Stimulated activated naive CD8-positive, alpha-beta T cell treated with anti-CD3 and anti-CD28 coated beads, Interleukin-15, Interleukin-2, amounts not matched to agents 100 ng/mL and 50 ng/mL, for 24 hours (primary cell): Measurements from ENCODE around the gene ST8SIA5.

Experiments used
- H3K27ac Mint-ChIP-seq: one replicate; pipeline ENCODE4 v1.8.0; 2021; ENCODE audit warnings: mild to moderate bottlenecking, mixed read lengths
- H3K27me3 Mint-ChIP-seq: one replicate; pipeline ENCODE4 v1.8.0; 2021; ENCODE audit warnings: mixed read lengths
- H3K36me3 Mint-ChIP-seq: one replicate; pipeline ENCODE4 v1.8.0; 2021; ENCODE audit warnings: low read depth, mixed read lengths
- H3K4me1 Mint-ChIP-seq: one replicate; pipeline ENCODE4 v1.8.0; 2021; ENCODE audit warnings: low read depth, mixed read lengths
- H3K4me3 Mint-ChIP-seq: one replicate; pipeline ENCODE4 v1.8.0; 2021; ENCODE audit warnings: mild to moderate bottlenecking, mixed read lengths
- H3K9me3 Mint-ChIP-seq: one replicate; pipeline ENCODE4 v1.8.0; 2021; ENCODE audit warnings: mixed read lengths

The ST8SIA5 gene

DNA sequence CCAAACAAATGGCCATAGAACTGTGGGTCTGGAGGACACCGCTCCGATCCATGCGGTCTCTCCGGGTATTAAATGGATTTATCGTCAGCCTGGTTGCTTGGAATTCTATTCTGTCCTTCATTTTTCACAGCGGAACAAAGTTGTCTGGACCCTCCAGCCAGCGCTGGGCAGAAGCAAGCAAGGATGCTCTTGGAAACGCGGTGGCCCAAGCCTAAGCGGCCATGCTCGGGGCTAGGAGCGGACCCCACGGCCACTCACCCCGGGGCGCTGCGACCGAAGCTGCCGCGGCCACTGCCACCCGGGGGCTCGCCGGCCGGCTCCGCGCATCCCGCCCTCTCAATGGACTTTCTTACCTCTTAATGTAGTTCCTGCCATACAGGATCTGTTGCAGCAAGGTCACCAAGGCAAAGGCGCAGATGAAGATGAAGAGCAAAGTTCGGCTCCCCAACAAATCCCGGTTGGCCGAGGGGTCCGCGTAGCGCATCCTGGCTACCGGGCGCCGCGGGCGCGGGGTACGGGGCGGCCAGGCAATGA is 761 bp downstream of the ST8SIA5 start:
- Mint-ChIP-seq H3K27me3 (peaks cover 67% of the 10 kb centered on the region), H3K9me3 (peaks cover 4% of the 10 kb centered on the region), H3K4me1 (peaks cover 25% of the 10 kb centered on the region), H3K4me3 (peak overlapping the region; percentile 17), H3K27ac (no peak overlapping the region), H3K36me3 (no peaks in the 10 kb centered on the region)

DNA sequence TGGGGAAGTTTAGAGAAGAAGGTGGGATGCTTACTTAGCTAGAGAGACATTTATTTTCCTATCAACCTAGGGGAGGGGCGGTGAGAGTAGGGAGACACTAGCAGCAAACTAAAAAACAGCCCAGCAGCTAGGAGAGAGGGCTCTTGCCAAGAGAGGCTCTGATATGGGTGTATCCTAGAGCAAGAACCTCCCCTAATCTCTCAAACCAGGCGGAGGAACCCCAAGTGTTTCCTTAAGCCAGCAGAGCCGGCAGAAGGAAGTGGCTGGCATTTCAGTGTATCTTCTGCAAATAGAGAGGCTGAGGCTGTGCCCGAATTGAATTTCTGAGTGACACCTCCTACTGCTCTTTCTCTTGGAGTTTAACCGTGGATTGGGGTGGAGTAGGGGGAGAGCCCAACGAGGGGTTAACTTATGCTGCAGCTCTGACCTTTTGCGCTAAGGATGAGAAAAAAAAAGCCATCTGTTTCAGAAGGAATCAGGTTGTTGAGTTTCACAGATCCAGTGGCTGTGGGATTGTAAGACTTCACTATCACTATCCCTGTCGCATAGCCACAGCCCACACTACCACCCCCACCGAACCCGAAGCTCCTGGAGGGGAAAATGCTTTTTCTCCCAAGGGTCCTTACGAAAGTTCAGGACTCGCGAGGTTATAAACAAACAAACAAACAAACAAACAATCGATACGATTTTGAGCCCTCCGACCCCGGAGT is 1.4 kb downstream of the ST8SIA5 start:
- Mint-ChIP-seq H3K36me3 (no peaks in the 10 kb centered on the region), H3K4me3 (peak overlapping the region; percentile 17), H3K9me3 (peaks cover 4% of the 10 kb centered on the region), H3K4me1 (peaks cover 25% of the 10 kb centered on the region), H3K27me3 (peaks cover 67% of the 10 kb centered on the region), H3K27ac (no peak overlapping the region)

DNA sequence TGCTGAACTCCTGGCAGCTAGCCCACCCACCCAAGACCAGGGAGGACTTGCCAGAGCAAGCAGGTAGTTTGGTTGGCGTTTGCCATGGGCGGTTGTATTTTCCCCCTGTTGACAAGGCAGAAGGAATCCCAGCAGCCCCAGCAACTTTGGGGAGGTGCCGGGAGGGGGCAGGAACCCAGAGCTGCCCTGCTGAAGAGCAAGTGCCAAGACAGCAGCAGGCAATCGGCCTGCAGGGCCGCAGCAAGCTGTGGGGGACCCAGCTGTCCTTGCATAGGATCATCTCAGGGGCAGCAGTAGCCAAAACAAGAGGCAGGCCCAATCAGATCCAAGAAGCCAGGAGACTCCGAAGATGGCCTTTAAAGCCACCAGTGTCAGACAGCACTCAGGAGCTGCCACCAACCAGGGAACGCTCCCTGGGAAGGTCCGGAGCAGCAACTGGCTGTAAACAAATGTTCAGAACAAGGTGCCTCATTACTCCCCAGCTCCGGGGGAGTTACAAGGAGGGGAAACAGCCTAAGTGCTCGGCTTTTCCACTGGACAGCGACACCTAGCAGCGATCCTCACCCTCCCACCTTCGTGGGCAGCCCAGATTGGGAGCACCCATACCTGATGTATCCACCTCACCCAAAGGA is 2.1 kb downstream of the ST8SIA5 start:
- no peaks in the 10 kb centered on the region for H3K36me3 Mint-ChIP-seq
- no peak overlapping the region for H3K4me3 Mint-ChIP-seq
- H3K4me1 Mint-ChIP-seq, result peaks cover 25% of the 10 kb centered on the region
- no peak overlapping the region for H3K27ac Mint-ChIP-seq
- peaks cover 4% of the 10 kb centered on the region for H3K9me3 Mint-ChIP-seq
- peaks cover 65% of the 10 kb centered on the region for H3K27me3 Mint-ChIP-seq

DNA sequence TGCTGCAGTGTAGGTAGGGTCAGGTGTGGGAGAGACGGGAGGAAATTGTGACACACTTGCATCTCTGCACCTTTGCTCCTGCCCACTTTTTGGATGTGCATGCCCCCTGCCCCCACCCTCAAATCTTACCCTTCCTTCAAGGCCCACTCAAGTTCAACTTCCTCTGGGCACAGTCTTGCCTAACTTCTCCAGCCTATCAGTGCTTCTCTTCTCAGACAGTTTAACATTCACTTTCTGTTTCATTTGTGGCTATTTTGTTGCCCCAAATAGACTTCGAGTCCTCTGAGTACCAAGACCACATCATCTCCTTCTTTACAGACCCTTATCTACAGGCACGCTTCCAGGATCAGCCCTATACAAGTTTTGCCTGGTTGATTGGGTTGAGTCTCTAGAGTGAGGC is 2.7 kb downstream of the ST8SIA5 start:
- Mint-ChIP-seq H3K4me1 (peaks cover 25% of the 10 kb centered on the region), H3K27me3 (peaks cover 59% of the 10 kb centered on the region), H3K4me3 (no peak overlapping the region), H3K27ac (no peak overlapping the region), H3K9me3 (peaks cover 4% of the 10 kb centered on the region), H3K36me3 (no peaks in the 10 kb centered on the region)

DNA sequence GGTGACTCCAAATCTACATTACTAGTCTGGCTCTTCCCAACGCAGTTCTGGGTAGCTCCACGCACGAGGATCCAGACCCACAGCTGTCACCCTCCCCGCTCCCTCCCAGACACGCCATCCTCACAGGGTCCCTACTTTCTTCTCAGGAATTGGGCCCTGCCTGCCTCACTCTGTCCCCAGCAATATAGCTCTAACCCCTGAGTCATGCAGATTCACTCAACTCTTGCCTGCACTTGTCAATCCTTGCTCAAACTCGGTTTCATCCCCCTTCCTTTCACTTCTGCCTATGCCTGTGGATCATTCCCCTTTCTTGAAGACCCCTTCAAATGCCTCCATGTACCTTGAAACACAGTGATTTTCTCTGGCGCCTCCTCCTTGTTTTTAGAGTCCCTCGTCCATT is 5.0 kb downstream of the ST8SIA5 start:
- Mint-ChIP-seq H3K36me3 (no peaks in the 10 kb centered on the region), H3K27ac (no peak overlapping the region), H3K27me3 (peaks cover 43% of the 10 kb centered on the region), H3K4me1 (peaks cover 19% of the 10 kb centered on the region), H3K4me3 (no peak overlapping the region), H3K9me3 (peaks cover 4% of the 10 kb centered on the region)

DNA sequence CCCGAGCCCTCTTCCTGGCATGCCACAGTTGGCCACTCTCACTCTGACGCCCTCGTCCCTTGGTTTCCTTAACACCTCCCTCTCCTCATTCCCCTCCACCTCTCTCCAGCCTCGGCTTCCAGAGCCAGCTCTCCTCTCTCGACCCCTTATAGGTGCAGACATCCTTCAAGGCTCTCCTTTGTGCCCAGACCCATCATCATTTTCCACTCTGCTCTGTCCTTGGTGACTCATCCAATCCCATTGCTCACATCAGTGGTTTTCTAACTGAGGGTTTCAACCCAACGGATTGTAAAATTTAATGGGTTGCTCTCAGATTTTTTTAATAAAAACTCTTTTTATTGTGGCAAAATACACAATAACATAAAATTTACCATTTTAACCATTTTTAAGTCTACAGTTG is 6.2 kb downstream of the ST8SIA5 start:
- H3K9me3 Mint-ChIP-seq, result peaks cover 4% of the 10 kb centered on the region
- H3K27me3 Mint-ChIP-seq, result peaks cover 46% of the 10 kb centered on the region
- peaks cover 14% of the 10 kb centered on the region for H3K4me1 Mint-ChIP-seq
- H3K27ac Mint-ChIP-seq, result no peak overlapping the region
- H3K4me3 Mint-ChIP-seq, result no peak overlapping the region
- no peaks in the 10 kb centered on the region for H3K36me3 Mint-ChIP-seq

DNA sequence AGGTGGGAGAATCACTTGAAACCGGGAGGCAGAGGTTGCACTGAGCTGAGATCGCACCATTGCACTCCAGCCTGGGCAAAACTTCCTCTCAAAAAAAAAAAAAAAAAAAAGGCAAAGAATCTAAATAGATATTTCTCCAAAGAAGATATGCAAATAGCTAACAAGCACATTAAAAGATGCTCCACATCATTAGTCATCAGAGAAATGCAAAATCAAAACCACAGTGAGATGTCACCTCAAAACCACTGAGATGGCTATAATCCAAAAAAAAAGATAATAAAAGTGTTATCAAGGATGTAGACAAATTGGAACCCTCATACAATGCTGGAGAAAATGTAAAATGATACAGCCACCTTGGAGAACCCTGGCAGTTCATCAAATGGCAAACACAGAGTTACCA is 8.4 kb downstream of the ST8SIA5 start:
- H3K4me1 Mint-ChIP-seq, result no peaks in the 10 kb centered on the region
- H3K4me3 Mint-ChIP-seq, result no peak overlapping the region
- no peaks in the 10 kb centered on the region for H3K36me3 Mint-ChIP-seq
- peaks cover 45% of the 10 kb centered on the region for H3K27me3 Mint-ChIP-seq
- peaks cover 4% of the 10 kb centered on the region for H3K9me3 Mint-ChIP-seq
- no peak overlapping the region for H3K27ac Mint-ChIP-seq

DNA sequence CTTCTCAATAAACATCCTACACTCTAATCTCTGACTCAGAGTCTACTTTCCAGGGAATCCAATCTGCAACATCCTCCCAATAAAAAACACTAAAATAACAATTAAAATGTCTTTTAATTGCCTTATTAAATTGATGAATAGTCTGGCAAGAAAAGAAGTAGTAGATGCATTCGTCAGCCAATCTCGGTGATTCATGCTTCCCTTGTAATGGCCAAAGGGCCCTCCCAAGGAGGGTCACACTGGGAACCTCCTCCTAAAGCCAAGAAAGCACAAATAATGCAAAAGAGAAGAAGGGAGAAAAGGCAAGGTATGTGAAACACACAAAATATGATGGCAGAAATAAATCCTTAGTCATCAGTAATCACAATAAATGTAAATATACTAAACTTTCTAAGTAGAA is 16.8 kb downstream of the ST8SIA5 start:
- Mint-ChIP-seq H3K9me3 (peaks cover 10% of the 10 kb centered on the region), H3K4me3 (no peak overlapping the region), H3K27ac (no peak overlapping the region), H3K36me3 (no peaks in the 10 kb centered on the region), H3K4me1 (no peaks in the 10 kb centered on the region), H3K27me3 (peaks cover 50% of the 10 kb centered on the region)

DNA sequence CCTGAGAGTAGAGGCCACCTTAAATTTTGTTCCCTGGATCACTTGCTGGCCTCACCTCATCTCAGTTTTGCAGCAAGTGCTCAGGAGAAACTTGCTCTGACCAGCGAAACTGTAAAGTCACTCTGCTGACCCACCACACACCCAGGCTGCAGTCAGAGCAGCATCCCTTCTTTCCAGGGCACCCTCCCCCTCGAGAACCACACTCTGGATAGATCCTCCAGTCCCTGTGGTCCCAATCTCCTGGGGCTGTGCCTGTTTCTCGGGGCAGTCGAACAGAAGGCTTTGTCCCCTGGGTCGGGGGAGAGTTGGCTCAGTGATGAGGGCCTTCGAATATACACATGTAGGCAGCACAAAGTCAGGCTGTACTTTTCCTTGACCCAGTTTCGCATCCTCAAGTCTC is 18.4 kb downstream of the ST8SIA5 start:
- Mint-ChIP-seq H3K27ac (no peak overlapping the region), H3K4me1 (no peaks in the 10 kb centered on the region), H3K27me3 (peaks cover 36% of the 10 kb centered on the region), H3K36me3 (no peaks in the 10 kb centered on the region), H3K4me3 (no peak overlapping the region), H3K9me3 (peaks cover 10% of the 10 kb centered on the region)

DNA sequence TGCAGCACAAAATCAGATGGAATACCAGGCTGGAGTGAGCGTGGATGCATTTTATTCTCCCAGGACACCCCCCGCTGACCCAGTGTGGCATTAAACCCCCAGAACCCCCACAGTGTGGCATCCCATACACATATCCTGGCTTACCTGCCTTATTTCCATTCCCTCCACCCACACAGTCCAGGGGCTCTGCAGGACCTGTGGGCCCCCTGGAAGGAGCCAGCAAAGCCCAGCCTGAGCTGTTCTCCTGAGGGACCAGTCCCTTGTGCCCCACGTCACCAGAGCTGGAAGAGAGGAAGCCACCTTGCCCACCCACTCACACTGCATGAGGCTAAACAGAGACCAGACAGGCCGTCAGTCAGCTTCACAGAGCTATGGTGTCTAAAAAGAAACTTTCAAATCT is 20.1 kb downstream of the ST8SIA5 start:
- H3K27ac Mint-ChIP-seq, result no peak overlapping the region
- H3K27me3 Mint-ChIP-seq, result peaks cover 23% of the 10 kb centered on the region

DNA sequence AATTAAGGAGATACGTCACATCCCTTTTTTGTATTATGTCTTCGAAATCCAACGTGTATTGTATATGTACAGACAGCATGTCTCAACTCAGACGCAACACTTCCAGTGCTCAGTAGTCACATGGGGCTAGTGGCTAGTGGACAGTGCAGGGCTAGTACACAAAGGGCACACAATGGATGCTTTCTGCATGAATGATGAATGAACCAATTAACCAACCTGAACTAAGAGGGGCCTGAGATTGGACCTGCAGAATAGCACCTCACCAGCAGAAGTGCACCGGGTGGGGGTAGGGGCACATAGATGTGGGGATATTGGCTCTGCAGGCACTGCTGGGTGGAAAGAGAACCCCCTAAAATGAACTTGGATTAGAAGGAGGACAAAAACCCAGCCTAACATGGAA is 20.7 kb downstream of the ST8SIA5 start:
- no peak overlapping the region for H3K27ac Mint-ChIP-seq
- peaks cover 19% of the 10 kb centered on the region for H3K27me3 Mint-ChIP-seq
- H3K4me1 Mint-ChIP-seq, result no peaks in the 10 kb centered on the region
- no peaks in the 10 kb centered on the region for H3K36me3 Mint-ChIP-seq
- peaks cover 6% of the 10 kb centered on the region for H3K9me3 Mint-ChIP-seq
- H3K4me3 Mint-ChIP-seq, result no peak overlapping the region

More for the DNA sequence above, 20.1 kb downstream of the ST8SIA5 start:
- H3K4me1 Mint-ChIP-seq, result no peaks in the 10 kb centered on the region
- peaks cover 6% of the 10 kb centered on the region for H3K9me3 Mint-ChIP-seq
- no peaks in the 10 kb centered on the region for H3K36me3 Mint-ChIP-seq
- H3K4me3 Mint-ChIP-seq, result no peak overlapping the region

DNA sequence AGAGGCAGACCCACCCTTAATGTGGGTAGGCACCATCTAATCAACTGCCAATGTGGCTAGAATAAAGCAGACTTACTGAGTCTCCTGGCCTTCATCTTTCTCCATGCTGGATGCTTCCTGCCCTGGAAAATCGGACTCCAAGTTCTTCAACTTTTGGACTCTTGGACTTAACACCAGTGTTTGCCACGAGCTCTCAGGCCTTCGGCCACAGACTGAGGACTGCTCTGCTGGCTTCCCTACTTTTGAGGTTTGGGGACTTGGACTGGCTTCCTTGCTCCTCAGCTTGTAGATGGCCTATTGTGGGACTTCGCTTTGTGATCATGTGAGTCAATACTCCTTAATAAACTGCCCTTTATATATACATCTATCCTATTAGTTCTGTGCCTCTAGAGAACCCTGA is 21.9 kb downstream of the ST8SIA5 start:
- Mint-ChIP-seq H3K27ac (no peak overlapping the region), H3K4me3 (no peak overlapping the region), H3K4me1 (no peaks in the 10 kb centered on the region), H3K36me3 (no peaks in the 10 kb centered on the region), H3K27me3 (peaks cover 14% of the 10 kb centered on the region), H3K9me3 (peaks cover 9% of the 10 kb centered on the region)

DNA sequence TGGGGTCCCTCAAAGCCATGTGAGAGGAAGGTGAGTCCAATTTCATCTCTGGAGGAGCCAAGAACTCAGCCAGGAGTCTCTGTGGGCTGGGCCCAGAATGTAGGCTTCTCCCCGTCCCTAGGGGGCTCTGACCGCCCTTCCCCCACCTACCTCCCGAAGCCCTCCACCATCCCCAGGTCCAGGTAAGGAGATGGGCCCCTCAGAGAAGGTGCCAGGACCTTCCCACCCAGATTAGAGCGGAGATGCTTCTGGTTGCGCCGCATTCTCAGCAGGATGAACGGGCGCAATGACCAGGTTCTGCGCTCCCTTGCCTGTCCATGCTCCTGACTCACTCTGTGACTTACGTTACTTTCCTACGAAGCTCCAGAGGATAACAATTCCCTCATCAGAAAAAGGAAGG is 23.0 kb downstream of the ST8SIA5 start:
- Mint-ChIP-seq H3K36me3 (no peaks in the 10 kb centered on the region), H3K4me1 (no peaks in the 10 kb centered on the region), H3K27me3 (peaks cover 10% of the 10 kb centered on the region), H3K9me3 (peaks cover 16% of the 10 kb centered on the region), H3K4me3 (no peak overlapping the region), H3K27ac (no peak overlapping the region)

DNA sequence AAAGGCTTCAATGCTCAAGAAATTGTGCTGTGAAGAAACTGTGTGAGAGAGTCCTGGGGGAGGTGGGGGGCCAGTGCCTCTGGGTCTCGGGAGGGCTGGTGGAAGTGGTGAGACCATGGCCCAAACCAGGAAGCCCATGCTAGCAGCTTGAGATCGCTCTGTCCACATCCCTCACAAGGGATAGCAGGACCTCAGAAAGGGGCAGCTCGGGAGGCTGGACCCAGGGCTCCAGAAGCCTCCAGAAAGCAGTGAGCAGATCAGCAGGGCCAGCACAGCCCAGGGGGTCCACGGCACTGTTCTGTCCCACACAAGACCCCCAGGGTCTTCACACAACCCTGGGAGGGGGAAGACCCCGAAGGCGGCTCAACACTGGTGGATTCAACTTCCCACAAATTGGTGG is 24.1 kb downstream of the ST8SIA5 start:
- Mint-ChIP-seq H3K4me1 (no peaks in the 10 kb centered on the region), H3K36me3 (no peaks in the 10 kb centered on the region), H3K27ac (no peak overlapping the region), H3K4me3 (no peak overlapping the region), H3K9me3 (peaks cover 17% of the 10 kb centered on the region), H3K27me3 (peaks cover 6% of the 10 kb centered on the region)

DNA sequence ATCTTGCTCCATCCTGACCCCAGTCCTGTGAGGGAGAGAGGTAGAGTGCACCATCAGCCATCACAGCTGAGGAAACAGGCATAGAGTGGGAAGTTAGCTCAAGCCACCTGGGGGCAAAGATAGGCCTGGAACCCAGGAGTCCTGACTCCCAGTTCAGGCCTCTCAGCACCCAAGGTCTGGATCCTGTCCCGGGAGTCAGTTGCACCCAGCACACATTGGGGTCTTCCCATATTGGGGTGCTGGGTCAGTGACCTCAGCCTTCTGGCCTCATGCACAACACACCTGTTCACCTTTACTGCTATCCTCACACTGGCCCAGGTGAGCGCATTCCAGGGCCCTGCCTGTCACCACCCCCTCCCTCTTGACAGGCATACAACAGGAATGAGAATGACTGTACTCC is 24.7 kb downstream of the ST8SIA5 start:
- H3K4me3 Mint-ChIP-seq, result no peak overlapping the region
- no peaks in the 10 kb centered on the region for H3K4me1 Mint-ChIP-seq
- H3K9me3 Mint-ChIP-seq, result peaks cover 17% of the 10 kb centered on the region
- no peaks in the 10 kb centered on the region for H3K36me3 Mint-ChIP-seq
- no peak overlapping the region for H3K27ac Mint-ChIP-seq
- peaks cover 4% of the 10 kb centered on the region for H3K27me3 Mint-ChIP-seq

DNA sequence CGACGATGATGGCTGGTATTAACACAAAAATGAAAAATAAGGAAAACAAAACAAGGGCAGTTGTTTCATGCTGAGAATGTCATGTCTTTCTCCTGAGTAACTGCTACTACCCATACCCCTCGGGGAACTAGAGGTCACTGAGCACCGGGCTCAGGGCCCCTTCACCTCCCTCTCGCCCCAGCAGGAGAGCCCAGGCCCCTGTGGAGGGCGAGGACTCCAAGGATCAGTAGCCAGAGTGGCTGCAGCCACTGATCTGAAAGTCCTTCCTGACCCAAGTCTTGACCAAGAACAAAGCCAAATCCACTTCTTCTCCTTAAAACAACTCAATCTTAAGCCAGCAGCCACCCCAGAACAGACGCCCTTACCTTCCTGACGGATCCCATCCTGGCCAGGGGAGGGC is 25.5 kb downstream of the ST8SIA5 start:
- Mint-ChIP-seq H3K4me3 (no peak overlapping the region), H3K4me1 (no peaks in the 10 kb centered on the region), H3K27me3 (no peaks in the 10 kb centered on the region), H3K9me3 (peaks cover 17% of the 10 kb centered on the region), H3K36me3 (no peaks in the 10 kb centered on the region), H3K27ac (no peak overlapping the region)
